DND-41 (cell line): ENCODE results near the gene HELZ.

Experiments used
- EZH2 ChIP-seq: IDR thresholded peaks from 3 replicates; pipeline ENCODE4 v1.6.1; 2012; ENCODE audit warnings: borderline replicate concordance, low read depth, mild to moderate bottlenecking, moderate library complexity, low read length, inconsistent platforms; ENCODE audit not compliant: severe bottlenecking
- TF ChIP-seq, protein P1 (sequence below): IDR thresholded peaks from 2 replicates; pipeline ENCODE4 v1.5.1; 2012; ENCODE audit warnings: borderline replicate concordance, low read length, moderate library complexity, mild to moderate bottlenecking; ENCODE audit not compliant: poor library complexity, severe bottlenecking; ENCODE audit errors: extremely low read depth

GRCh38 chr17:67212714-67213417 is 32.1 kb downstream of the HELZ start:
- TF ChIP-seq, protein P1, sequence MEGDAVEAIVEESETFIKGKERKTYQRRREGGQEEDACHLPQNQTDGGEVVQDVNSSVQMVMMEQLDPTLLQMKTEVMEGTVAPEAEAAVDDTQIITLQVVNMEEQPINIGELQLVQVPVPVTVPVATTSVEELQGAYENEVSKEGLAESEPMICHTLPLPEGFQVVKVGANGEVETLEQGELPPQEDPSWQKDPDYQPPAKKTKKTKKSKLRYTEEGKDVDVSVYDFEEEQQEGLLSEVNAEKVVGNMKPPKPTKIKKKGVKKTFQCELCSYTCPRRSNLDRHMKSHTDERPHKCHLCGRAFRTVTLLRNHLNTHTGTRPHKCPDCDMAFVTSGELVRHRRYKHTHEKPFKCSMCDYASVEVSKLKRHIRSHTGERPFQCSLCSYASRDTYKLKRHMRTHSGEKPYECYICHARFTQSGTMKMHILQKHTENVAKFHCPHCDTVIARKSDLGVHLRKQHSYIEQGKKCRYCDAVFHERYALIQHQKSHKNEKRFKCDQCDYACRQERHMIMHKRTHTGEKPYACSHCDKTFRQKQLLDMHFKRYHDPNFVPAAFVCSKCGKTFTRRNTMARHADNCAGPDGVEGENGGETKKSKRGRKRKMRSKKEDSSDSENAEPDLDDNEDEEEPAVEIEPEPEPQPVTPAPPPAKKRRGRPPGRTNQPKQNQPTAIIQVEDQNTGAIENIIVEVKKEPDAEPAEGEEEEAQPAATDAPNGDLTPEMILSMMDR, result no peak
- TF ChIP-seq EZH2, result no peak
